Measurements from ENCODE around the gene USP24.
"Not testable (repeated sequence)": the region's sequence is repeated elsewhere in the genome, so short reads cannot be mapped to it uniquely, and the experiment has no call there.

Gene USP24

GRCh38 chr1:55128418-55128995 is 86.7 kb downstream of the USP24 start:
- no peak for DNase-seq (ENCODE audit: low read depth)
- no peak overlapping the region for H3K4me3 ChIP-seq (ENCODE audit: low read depth, low read length)
- TF ChIP-seq CTCF (conservative IDR thresholded peaks at IDR 0.05; ENCODE audit: low read depth, low read length) = no peak

- TF ChIP-seq CTCF (conservative IDR thresholded peaks at IDR 0.05; ENCODE audit: low read depth, low read length) = no peak
- H3K4me3 ChIP-seq (ENCODE audit: low read depth, low read length) = no peak overlapping the region
- DNase-seq (ENCODE audit: low read depth) = peak; percentile 30
Measured at GRCh38 chr1:55127827-55128343, 87.3 kb downstream of the USP24 start.

- DNase-seq (ENCODE audit: low read depth) = no peak
- no peak overlapping the region for H3K4me3 ChIP-seq (ENCODE audit: low read depth, low read length)
- TF ChIP-seq CTCF (conservative IDR thresholded peaks at IDR 0.05; ENCODE audit: low read depth, low read length) = no peak
Measured at GRCh38 chr1:55124470-55124869, 90.7 kb downstream of the USP24 start.

- DNase-seq (ENCODE audit: low read depth) = no peak
- no peak for TF ChIP-seq CTCF (conservative IDR thresholded peaks at IDR 0.05; ENCODE audit: low read depth, low read length)
Measured at GRCh38 chr1:55120538-55120937, 94.6 kb downstream of the USP24 start.

GRCh38 chr1:55118651-55119329 is 96.4 kb downstream of the USP24 start:
- no peak overlapping the region for H3K4me3 ChIP-seq (ENCODE audit: low read depth, low read length)
- TF ChIP-seq CTCF (conservative IDR thresholded peaks at IDR 0.05; ENCODE audit: low read depth, low read length) = no peak
- DNase-seq (ENCODE audit: low read depth) = no peak

More at GRCh38 chr1:55120538-55120937, 94.6 kb downstream of the USP24 start:
- no peak overlapping the region for H3K4me3 ChIP-seq (ENCODE audit: low read depth, low read length)

GRCh38 chr1:55117941-55118340 is 97.2 kb downstream of the USP24 start:
- no peak for DNase-seq (ENCODE audit: low read depth)
- H3K4me3 ChIP-seq (ENCODE audit: low read depth, low read length) = no peak overlapping the region
- no peak for TF ChIP-seq CTCF (conservative IDR thresholded peaks at IDR 0.05; ENCODE audit: low read depth, low read length)

GRCh38 chr1:55109005-55109404 is 106.2 kb downstream of the USP24 start:
- not testable (repeated sequence) for DNase-seq (ENCODE audit: low read depth); H3K4me3 ChIP-seq (ENCODE audit: low read depth, low read length)
